DMS114 treated with DMSO at 0.1 percent for 48 hours (cell line): ENCODE measurements around the gene DLX2.
A peak's percentile ranks its signal among the peaks of the same experiment; 100 is the strongest.

ENCODE experiments used
- DNase-seq: peaks from one replicate; lab custom pipeline; 2025; ENCODE audit not compliant: unreplicated experiment; lab: John Stamatoyannopoulos, UW

DLX2 gene

DNA sequence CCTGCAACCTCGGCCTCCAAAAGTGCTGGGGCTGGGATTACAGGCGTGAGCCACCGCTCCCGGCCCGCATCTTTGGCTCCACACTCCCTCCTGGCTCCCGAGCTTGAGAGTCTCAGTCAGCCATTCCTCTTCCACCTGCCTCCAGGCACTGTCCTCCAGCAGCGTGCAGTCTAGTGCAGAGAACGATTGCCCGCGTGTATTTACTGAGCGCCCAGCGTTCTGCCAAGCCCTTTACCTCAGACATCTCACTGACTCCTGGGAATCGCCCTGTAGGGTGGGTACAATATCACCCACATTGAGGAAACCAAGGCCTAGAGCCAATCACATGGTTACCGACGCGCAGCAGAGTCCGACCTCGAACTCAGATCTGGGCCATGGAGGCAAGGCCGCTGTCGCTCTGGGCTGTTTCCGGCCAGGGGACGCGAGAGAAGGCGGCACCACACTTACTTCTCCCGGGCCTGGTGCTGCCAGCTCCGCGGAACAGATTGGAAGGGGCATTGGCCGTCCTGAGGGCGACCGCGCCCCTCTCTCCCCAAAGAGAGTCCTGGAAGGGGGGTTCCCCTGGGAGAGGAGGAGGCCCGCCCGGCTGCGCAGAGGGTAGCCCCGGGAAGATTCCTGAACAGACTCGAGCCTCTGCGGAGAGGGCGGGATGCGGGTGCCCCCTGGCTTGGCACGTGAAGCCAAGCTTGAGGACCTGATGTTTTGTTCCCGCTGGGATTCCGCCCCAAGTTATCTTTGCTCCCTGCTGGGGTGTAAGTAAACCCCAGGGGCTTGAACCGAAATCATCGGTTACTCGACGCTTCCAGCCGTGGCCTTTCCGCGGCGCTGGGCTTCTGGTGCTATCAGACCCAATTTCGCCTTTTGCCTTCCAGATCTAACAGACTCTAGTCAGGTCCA, 5.2 kb upstream of the DLX2 start:
- DNase-seq, result no peak

DNA sequence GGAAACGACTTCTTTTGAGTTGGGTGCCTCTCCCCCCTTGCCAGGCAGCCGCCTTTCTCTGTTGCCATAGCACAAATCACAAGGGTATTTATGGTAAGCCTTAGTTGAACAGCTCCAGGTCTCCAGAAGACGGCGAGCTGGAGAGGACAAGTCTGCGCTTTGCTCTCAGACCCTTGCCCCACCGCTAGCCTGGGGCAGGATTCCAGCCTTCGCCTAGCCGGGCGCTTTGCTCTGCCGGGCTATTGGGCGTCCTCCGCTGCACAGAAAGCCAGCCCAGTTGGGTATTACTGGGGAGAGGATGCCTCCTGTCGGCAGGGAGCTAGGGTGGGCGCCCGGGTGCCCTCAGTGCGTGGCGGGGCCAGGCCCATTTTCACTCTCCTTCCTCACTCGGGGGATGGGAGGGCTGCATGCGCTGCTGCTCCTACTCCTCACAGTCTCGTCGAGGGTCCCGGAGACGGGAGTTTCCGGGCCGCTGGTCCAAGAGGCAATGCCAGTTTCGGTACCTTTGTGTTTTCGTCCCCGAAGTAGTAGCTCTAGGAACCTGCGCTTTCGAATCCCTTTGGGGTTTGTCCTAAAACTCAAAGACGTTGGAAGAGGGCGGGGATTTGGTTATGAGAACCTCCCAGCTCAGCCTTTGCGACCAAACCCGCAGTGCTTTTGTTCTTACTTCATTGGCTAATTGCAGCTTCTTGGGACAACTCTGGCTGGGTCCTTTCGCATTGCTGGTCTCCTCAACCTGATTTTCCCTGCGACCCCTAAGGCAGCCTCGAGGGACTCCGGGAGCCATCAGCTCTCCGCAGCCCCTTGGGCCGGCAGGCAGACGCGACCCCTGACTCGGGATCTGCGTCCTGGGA, 3.6 kb upstream of the DLX2 start:
- DNase-seq, result peak; percentile 10

DNA sequence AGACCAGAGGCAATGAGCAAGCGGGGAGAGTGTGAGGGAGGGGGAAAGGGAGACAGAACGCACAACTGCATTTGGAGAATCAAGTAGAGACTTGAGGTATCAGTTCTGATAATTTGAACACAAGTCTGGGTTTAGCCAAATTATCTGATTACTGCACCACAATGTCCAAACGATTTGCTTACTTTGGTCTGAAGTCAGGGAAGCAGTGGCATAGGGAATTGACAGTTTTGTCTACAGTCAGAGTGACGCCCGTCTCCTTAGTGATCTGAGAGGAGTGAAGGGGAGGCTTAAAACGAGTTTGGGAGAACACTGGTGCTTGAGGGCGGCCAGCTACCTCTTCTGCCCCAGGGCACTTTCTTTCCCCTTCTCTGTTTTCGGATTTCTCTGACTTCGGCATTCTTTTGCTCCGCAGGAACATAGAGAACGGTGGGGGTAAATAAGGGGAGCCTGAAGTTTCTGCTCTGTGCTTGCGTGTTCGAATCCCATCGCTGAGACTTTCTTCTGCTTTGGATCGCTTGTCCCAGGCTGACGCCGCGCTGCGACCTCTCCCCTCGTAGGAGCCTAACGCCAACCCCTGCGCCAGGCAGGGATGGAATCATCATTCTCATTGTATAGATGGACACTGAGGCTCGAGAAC, 2.9 kb upstream of the DLX2 start:
- no peak for DNase-seq

DNA sequence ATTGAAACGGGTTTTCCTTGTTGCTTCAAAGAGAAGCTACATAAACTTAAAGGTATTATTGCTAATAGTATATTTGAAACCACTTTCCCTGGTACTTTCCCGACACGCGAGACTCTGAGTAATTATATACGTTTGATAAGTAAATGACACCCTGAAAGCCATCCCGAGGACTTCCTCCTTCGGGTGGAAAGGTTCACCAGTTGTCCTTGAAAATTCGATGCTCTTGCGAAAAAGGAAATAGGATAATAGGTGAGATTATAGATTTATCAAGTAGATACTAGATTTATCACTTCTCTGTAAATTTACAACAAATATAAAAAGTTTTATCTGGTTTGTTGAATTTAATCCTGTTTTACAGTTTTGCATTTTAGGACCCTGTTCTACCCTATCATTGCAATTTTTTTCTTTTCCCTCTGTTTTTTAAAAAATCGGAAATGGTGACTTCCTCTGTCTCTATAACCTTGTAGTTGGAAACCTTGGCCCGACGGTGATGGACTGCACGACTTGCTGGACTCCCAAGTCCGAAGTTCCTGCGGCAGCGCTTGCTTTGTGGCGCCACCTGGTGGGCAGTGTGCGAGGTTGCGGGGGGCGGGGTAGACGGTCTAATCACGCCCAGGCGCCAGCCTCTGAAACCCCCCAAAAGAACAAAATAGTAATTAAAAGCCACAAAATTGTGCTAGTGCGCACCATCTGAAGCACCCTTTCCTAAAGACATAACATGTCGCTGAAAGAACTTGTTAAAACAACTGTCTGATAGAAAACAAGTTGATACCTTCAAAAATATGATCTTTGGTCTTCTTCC, 972 bp upstream of the DLX2 start:
- DNase-seq, result peak; percentile 59

DNA sequence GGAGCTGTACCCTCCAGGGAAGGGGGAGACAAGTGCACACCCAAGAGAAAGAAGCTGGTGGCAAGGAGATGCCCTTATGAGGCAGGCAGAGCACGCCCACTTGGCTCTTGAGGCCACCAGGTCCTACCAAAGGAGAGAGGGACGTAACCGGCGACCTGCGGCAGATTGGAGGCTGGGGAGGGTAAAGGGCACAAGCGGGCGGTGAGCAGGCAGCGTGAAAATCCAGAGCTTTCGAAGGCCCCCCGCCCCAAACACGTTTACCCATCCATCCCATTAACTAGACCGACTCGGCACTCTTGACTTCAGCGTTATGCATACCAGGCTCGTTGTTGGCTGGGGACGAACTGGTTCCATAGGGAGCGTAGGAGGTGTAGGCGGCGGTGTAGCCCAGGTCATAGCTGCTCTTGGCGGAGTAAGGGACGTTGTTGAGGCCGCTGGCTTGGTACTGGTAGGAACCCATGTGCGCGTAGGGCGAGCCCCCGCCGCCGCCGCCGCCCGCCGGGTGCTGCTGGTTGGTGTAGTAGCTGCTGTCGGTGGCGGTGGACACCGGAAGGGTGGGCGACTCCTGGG, 794 bp downstream of the DLX2 start:
- DNase-seq, result no peak

DNA sequence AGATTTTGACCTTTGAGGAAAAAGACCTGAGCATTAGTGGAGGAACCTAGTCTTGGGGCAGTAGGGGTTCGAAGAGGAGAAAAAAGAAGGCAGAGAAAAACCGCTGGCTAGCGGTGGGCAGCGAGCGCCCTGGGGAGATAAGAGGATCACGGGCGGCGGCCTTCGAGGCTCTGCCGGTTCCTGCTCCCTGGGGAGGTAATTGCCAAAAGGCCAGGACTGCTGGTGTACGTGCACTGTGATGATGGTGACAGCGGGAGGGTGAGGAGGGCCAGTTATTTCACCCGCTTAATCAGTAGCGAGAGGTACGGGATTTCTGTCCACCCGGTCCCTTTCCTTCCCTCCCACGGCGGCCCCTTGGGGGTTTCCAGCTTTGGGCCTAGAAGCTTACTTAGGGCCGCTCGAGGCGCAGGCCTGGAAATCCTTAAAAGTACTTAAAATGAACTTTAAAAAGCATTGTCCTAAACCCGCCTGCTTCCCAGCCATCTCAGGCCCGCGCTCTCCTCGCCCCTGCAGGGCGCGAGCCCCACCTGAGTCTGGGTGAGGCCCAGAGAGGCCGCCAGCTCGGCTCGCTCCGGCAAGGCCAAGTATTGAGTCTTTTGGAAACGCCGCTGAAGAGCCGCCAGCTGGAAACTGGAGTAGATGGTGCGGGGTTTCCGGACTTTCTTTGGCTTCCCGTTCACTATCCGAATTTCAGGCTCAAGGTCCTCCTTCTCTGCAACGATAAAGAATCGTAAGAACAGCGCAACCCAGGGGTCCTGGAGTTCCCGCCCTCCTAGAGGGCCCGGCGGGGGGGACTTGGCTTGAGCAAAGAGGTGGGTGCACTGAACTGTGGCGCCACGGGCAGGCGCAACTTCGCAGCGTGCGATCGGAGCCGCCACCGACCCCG, 1.5 kb downstream of the DLX2 start:
- no peak for DNase-seq

DNA sequence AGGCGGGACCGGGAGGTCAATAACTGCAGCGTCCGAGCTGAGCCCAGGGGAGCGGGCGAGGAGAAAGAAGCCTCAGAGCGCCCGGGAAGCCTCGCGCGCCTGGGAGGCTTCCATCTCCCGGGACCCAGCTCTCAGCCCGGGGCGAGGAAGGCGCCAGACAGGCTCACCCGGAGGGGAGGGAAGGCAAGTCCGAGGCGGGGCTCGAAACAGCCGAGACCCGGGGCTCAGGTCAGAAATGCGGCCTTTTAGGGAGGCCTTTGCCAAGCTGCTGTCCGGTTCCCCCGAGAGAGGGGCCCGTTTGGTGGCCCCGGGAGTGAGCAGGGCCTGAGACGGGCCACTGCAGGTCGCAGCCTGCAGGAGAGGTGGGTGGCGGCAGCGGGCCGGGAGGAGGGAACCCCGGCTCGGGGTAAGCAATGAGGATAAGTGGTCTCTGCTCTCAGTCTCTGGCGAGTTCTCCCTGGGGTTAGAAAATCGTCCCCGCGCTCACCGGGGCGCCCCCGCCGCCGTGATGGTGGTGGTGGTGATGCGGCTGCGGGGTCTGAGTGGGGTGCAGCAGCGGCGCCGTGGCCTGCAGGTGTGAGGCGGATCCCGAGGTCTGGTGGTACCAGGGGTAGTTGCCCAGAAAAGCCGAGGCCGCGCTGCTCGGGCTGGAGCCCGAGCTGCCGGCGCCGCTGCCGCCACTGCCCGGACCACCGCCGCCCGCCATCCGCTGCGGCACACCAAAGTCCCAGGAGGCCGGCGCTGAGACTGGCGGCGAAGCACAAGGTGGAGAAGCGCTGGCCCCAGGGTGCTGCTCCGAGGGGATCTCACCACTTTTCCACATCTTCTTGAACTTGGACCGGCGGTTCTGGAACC, 2.4 kb downstream of the DLX2 start:
- no peak for DNase-seq

DNA sequence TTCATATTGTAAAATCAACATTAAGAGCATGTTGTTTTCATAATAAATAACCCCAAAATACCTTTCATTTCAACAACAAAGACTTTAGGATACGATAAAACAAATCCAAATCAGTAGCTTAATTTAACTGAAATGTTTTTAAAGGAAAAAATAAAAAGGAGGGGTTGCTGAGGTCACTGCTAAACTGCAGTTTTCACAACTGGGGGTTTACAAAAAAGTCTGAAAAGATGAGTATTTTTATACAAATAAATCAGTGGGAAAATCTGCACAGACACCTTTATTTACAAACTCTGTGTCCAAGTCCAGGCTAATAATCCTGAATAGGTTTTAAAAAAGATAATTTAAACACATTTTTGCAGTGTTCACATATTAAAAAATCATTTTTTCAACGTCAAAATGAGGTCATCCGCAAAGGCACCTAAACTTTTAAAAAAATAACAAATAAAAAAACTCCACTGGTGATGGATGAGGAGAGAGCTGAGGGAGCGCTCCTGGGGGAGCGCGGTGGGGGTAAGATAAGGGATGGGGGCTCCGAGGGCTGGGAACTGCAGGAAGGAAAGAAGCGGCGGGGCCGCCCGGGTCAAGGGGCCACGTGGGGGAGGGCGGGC, 3.1 kb downstream of the DLX2 start:
- DNase-seq, result no peak

DNA sequence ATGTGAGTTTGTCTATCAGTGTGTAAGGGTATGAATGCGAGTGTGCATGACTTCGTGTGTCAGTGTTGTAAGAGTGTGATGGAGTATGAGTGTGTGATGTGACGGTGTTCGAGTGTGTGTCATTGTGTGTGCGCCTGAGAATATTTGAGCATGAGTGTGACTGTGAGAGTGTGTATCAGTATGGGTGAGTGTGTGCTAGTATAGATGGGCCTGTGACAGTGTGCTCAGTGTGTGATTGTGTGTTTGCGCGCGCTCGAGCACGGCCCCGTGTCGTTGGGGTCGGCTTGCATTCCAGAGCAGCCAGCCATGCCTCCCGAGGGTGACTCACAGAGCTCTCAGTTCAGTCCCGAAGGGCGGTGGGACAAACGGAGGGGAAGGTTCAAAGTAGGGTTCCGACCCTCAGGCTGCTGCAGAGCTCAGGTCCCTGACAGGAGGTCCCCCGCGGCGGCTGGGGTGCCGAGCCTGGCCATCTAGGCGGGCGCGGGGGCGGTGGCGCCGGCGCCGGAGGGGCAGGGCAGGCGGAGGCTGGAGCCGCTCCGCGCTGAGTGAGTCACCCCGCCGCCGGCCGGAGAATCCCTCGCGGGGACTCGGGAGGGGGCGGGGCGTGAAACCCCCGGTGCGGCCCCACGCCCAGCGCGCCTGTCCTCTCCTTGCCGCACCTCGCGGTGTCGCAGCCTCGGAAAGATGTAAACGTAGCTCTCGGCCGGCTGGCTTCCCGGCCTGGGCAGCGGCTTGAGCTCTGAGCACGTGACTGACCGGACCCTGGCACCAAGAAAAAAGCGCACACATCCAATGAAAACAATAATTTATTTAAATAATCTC, 3.8 kb downstream of the DLX2 start:
- peak; percentile 15 for DNase-seq

DNA sequence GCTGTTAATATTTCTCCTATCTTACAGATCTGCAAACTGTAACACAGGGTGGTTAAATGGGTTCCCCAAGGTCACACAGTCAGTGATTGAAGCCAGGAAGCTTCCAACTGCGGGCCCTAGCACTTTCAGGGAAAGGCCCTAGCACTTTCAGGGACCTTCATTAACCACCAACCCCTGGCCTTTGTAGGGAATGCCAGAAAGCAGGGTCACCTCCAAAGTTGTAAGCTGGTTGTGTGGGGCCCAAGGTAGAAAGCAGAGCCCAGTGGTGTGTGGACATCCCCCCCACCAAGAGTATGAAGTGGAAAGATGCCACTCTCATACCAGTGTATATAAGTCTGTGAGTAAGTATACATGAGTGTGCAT, 4.4 kb downstream of the DLX2 start:
- no peak for DNase-seq

DNA sequence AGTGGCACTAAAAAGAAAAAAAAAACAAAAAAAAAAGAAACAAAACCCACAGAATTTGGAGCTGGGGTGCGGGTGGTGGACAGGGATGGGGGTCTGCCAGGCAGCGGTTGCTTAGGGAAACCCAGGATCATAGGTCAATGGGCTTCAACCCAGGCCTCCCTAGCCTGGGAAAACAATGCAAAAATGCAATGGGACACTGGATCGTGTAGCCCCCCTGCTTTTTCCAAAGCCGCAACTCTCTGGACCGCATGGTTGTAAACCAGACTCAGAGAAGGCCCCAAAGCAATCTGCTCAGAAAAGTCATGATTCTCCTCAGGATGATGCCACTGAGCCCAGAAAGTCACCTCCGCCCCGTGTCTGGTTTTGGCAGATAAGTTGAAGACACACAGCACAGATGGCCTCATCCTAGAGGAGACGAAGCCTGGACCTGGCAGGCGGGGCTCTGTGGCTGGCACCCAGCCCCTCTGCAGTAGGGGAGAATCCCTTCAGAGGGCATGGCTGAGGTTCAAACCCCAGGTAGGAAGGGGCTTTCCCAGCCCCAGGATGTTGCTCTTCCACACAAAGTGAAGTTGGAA, 5.1 kb downstream of the DLX2 start:
- DNase-seq, result no peak

DNA sequence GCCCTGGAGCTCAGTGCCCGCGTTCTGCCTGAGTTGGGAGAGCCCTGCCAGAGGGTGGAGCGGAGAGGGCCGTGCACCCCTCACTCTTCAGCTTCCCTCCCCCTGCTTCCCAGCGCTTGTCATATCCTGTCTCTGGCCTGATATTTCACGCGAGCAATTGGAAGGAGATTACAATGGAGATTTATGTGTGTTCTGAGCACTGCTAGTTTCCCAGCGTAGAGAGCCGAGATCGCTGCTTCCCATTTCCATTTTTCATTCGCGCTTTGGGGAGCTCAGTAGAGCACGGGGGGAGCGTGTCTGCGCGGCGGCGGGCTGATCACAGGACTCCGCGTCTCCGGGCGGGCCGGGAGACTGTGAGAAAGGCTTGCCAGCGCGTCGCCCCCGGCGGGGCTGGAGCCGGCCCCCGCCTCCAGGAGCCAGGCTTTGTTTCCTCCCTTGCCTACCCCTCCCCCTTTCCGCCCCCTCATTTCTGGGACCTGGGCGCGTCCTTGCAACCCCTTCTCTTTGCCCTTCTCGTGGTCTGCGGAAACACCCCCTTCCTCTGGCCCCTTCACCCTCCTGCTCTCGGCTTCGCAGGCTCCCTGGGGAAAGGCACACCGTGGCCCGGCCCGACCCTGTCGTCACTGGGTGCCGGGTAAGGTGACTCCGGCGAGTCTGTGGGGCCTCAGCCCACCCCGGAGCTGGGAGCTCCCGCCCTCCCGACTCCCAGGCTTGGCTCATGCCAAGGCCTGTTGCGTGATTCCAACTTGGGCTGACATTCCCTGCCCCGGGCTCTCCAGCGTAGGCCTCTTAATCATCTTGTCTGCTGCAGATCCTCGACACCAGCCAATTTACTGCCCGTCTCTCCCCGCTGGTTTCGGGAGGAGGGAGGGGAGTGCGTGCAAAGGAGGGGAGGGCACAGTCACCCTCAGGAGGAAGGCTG, 5.8 kb downstream of the DLX2 start:
- DNase-seq, result peak; percentile 14

DNA sequence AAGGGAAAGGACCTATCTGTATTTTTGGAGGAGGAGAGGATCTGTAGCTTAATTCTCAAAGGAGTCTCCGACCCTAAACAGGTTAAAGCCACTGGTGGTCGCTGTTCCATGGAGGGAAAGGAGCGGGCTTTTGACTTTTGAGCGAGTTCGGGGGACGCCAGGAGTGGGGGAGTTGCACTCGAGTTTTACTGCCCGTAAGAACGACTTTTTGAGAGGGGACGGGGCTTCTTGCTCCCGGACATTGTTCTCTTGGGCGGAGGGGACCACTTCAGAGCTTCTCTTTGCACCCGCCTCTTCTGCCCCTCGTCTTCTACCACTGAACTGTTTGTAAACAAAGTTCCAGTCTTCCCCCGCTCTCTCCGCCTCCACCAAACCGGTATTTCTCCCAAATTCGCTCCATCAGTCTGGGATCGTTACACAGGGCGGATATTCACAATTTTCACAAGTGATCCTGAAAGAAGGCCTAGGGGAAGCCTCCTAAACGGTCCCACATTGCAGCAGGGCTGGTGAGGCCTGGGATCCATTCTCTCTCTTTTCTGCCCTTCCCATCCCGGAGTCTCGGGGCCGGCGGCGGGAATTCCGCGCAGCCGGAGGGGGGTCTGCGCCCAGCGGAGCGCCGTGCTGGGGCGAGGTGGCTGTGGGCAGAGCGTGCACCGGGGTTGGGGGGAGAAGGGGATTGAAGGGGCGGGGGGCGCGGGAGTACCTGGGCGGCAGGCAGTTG, 6.6 kb downstream of the DLX2 start:
- DNase-seq, result no peak

DNA sequence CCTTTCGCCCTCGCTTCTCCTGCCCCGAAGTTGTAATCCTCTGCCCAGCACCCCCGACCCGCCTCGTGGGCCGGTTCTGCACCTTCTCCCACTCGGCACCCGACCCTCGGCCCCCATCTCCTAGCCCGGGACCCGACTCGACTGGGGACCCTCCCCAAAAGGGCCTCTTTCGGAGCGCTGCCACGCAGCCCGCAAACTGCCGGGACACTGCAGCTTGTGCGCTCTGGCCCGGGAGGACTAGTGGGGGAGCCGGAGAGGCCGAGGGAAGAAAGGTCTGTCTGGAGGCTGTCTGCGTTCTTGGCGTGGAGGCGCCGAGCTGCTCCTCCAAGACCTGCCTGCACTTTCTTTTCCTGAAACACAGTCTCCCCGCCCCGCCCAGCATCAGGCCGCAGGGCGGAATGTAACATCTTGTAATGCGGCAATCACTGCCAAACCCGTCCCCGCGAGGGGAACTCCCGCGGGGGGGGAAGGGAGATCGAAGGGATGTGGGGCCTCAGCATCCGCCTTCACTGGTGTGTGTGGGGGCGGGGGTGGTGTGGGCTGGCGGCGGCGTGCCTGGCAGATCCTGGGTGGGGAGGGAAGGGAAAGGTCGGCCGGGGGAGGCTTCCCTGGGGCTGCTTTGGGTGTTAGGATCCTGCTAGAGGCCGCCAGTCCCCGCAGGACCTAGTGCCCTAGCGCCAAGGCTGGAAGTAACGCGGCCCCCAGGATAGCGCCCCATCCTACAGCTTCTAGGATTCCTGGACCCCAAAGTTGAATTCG, 7.4 kb downstream of the DLX2 start:
- DNase-seq, result peak; percentile 22
